NK-92 (cell line): ENCODE results near the gene GPR158.

Source experiments
- DNase-seq: peaks from one replicate; lab custom pipeline; 2025; ENCODE audit not compliant: unreplicated experiment; lab: John Stamatoyannopoulos, UW

The GPR158 gene

DNA sequence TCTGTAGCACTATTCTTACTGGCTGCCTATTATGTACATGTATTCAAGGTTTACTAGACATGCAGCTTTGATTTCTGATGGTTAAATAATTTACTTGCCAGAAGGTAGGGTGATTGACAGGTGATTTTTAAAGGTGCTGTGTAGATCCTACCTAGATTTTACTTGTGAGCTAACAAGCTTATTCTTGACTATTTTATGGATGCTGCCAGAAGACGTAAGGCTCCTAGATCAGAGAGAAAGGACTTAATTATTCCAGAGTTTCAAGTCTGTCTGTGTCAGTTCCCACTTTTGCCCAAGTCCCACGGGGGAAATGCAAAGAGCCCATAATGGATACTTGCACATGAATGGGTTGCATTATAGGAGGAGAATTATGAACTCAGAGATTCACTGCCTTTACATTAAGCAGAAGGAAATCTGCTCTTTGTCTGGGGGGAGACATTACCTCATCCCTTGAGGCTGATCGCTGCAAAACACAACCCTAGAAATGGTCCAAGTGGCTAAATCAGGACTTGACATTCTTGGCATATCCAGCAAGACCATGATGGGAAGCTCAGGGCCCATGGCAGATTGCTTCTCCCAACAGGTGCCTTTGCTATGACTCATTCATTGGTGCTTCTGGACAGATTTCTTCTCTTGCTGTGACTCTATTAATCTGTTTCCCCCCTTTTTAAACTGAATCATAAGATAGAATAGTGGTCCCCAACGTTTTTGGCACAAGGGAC, 32.1 kb downstream of the GPR158 start:
- no peak for DNase-seq

DNA sequence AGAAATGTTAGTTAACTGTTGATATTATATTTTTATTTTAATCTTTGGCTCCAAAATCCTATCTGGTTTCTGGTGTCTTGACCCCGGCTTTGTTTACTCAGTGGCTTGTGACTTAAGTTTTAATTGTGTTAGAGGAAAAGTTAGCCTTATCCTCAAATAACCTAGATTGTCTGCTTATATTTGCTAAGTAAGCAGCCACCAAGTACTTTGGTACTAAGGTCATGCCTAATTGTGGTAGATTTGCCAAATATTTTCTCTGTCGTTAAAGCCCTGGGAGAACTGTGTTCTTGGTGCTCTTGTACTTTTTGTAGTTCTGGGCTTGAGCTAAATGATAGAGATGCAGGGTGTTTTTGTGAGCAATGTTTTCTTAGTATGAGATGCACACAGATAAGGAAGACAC, 34.8 kb downstream of the GPR158 start:
- DNase-seq = no peak

GRCh38 chr10:25210265-25210664, 35.5 kb downstream of the GPR158 start:
- no peak for DNase-seq

- no peak for DNase-seq
These were observed 45.4 kb downstream of the GPR158 start for GRCh38 chr10:25220156-25220555.

GRCh38 chr10:25222085-25222660, 47.4 kb downstream of the GPR158 start:
- DNase-seq = no peak

GRCh38 chr10:25226775-25227682, 52.2 kb downstream of the GPR158 start:
- no peak for DNase-seq

DNA sequence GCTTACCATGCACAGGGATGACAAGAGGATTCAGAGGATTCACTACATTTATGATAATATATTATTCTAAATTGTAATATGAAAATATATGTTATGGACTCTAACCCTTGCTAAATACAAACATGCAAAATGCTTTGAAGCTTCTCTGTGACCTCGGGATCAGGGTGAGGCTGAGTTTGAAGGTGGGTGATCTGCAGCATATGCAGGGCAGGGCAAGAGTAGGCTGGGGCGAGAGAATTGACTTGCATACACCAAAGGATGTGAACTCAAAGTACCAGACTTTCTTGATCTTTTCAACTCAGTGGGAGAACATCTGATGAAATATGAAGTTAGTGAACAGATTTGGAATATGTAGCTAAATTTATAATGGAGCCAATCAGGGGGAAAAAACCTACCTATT, 57.0 kb downstream of the GPR158 start:
- no peak for DNase-seq

GRCh38 chr10:25232204-25232603, 57.4 kb downstream of the GPR158 start:
- no peak for DNase-seq

DNA sequence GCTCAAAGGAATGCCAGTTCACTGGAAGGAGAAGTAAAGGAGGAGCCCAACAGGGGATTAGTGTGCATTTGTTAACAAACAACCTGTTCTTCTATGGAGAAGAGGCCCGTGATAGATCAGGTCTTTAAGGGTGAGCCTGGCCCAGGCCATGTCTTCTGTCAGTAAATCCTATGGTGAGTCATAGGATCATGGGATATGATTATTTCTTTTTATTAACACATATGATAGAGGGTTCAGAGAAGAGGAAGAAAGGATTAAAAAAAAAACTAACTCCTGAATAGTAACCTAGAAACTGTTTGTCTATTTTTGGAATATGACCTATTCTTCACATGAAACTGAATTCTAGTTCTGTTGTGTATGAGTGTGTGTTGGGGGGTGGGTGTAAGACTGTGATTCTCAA, 70.4 kb downstream of the GPR158 start:
- no peak for DNase-seq

DNA sequence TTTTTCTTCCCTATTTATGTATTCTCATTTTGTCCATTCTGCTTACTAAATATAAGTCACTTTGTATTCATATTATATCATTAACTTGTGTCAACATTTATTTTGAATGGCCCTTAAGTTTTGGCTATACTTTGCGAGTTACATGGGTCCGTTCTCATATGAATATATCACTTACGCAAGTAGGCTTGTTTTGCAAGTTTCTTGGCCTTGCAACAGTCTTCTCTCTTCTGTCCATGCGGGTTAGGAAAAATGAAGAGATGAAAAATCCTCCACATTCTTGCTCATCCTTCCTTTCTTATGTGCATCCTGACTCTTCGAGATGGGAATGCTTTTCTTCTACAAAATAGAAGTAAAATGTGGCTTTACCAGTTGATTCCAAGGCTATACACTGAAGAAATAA, 82.8 kb downstream of the GPR158 start:
- DNase-seq = no peak

DNA sequence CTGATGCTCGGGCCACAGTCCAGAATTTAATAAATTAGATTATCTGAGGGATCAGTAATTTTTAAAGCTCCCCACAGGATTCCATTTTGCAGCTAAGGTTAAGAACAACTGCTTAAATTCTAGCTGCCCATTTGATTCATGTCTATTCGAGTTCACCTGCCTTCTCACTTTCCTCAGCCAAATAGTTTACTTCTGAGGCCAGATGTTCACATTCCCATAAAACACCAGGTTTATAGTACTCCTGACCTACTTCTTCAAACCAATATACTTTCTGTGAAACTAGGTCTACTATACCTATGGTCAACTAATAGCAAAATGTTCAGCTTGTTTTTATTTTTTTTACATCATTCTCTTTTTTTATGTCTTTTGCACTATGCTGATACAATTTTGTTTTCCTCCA, 86.3 kb downstream of the GPR158 start:
- no peak for DNase-seq

DNA sequence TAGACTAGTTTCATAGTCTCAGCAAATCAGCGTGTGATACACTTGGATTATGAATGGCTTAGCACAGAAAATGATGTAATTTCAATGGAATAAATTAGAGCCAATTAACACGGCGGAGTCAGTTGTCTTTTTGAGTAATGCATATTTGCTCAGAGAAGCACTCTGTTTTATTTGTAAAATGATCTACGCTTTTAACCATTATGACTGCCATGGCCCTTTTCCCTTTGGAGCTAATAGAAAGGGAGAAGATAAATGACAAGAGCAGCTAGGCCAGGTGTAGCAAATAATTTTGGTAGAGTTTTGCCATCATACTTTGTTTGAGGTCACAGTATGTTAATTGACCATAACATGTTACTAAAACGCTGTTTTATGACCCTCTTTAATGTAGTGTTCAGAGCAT, 86.8 kb downstream of the GPR158 start:
- no peak for DNase-seq

- DNase-seq = no peak
These were observed 89.1 kb downstream of the GPR158 start for GRCh38 chr10:25263931-25264330.

DNA sequence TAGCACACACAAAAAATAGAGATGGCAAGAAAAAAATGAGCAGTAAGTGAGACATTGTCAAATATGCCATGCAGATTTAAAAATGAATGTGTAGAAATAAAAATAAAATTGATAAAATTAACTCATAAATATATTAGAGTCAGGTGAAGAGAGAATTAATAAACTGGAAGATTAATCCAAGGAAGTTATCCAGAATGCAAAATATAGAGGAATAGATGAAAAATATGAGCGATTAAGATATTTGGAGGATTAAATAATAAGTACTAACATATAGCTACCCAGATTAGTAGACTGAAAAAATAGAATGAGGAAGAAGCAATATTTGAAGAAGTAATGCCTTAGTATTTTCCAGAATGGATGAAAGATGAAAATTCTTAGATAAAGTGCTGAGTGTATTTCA, 103.4 kb downstream of the GPR158 start:
- no peak for DNase-seq

GRCh38 chr10:25280076-25280475, 105.3 kb downstream of the GPR158 start:
- no peak for DNase-seq

- no peak for DNase-seq
These were observed 105.8 kb downstream of the GPR158 start for GRCh38 chr10:25280573-25280972.

- no peak for DNase-seq
These were observed 111.0 kb downstream of the GPR158 start for GRCh38 chr10:25285809-25286208.

DNA sequence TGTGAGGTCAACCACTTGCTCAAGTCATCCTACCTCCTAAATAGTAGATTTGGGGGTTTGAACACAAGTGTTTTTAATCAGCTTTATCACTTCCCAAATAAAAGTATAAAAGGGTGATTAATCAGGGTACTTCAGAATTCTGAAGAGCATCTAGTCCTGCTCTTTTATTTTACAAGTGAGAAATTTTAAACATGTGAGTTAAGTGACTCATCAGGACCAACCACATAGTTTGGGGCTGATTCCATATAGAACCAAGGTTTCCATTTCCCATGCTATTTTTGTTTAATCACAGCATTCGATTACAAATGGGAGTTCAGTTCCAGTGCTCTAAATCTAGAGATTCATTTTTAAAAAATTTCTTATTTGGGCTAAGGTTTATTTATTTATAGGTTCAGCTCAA, 113.4 kb downstream of the GPR158 start:
- DNase-seq = no peak

- DNase-seq = no peak
These were observed 119.5 kb downstream of the GPR158 start for GRCh38 chr10:25294032-25294926.

DNA sequence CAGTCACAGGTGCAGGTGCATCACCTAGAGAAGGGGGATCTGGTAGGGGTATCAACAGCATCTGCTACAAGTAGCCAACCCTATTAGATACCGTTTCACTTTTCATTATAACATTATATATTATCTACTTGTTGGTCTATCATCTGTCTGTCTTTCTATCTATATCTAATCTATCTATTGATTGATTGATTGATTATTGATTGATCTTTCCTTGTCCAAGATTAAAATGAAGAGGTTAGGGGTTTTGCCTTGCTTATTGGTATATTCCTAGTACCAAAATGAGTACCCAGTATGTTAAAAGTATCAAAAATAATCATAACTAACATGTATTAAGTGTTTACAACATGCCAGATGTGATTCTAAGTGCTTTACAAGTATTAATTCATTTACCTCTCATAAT, 121.5 kb downstream of the GPR158 start:
- no peak for DNase-seq

DNA sequence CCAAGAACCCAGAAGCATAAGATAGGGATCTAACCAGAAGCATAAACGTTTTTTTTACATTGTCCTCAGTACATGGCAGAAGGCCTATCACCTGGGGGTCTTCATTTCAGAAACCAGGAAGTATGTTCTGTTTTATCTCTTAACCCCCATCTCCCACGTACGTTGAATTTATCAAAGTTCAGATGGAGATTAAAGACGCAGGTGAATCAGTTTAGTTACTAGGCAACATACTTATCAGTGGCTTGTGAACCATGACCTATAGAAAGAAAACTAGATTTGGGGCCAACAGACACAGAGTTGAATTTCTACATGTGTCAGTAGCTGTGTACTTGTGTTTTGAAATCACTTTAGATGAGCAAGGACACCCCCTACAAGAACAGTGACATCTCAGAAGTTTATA, 122.7 kb downstream of the GPR158 start:
- DNase-seq = no peak
